Astrocyte (in vitro differentiated cells and primary cell): ENCODE data around the gene DOK5.

ENCODE experiments used
- EZH2 ChIP-seq: IDR thresholded peaks from 2 replicates; pipeline ENCODE4 v1.6.1; 2012; ENCODE audit warnings: mild to moderate bottlenecking, low read length, inconsistent platforms; ENCODE audit not compliant: insufficient read depth
- TF ChIP-seq, protein P1 (sequence below): IDR thresholded peaks from 2 replicates; pipeline ENCODE4 v1.5.1; 2011; ENCODE audit warnings: low read depth, mild to moderate bottlenecking, inconsistent platforms, low read length, moderate library complexity; ENCODE audit not compliant: insufficient read depth

DNA sequence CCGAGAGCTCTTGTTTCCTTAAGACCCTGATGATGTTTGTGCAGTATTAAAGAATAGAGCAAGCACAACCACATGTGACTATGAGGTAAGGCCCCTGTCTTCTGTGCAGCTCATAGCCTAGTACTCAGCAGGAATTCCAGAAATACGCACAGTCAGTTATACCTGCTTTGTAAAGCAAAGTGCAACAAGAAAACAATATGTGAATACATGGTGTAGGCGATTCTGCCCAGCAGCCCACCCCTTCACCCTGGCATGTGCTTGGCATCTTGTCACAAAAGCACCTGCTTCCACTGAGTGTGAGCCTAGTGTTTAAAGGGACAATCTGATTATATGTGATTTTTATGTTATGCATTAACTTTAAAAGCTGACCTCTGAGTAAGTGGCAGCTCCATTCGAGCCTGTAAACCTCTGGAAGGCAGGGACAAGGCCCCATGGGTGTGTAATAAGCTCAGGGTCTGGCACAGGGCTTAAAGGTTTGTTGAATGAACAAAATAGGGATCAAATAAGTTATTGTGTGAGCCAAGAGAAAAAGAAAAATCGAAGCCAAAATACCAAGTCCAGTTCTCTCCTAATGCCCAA is 148.7 kb downstream of the DOK5 start:
- TF ChIP-seq, protein P1, sequence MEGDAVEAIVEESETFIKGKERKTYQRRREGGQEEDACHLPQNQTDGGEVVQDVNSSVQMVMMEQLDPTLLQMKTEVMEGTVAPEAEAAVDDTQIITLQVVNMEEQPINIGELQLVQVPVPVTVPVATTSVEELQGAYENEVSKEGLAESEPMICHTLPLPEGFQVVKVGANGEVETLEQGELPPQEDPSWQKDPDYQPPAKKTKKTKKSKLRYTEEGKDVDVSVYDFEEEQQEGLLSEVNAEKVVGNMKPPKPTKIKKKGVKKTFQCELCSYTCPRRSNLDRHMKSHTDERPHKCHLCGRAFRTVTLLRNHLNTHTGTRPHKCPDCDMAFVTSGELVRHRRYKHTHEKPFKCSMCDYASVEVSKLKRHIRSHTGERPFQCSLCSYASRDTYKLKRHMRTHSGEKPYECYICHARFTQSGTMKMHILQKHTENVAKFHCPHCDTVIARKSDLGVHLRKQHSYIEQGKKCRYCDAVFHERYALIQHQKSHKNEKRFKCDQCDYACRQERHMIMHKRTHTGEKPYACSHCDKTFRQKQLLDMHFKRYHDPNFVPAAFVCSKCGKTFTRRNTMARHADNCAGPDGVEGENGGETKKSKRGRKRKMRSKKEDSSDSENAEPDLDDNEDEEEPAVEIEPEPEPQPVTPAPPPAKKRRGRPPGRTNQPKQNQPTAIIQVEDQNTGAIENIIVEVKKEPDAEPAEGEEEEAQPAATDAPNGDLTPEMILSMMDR: no peak
- TF ChIP-seq EZH2: no peak
